Esophagus squamous epithelium (tissue), 5 donors: ENCODE measurements around the gene RPRD1A. TPM values are rescaled to one million over a fixed set of nuclear protein-coding genes. Genes with fewer than 3 reads are reported as not detected.

Experiments used
- DNase-seq: peaks from one replicate; lab custom pipeline; 2025; lab: John Stamatoyannopoulos, UW
- H3K27ac ChIP-seq, 4 donors: fragments of 200-600 bp; sonication (generic); one replicate each; pipeline ENCODE4 v1.5.1; 2016 to 2019; ENCODE audit warnings: mild to moderate bottlenecking in 1 of 4
- H3K27me3 ChIP-seq, 4 donors: fragments of 200-600 bp; sonication (generic); 1 replicate in 3 of 4; 2 replicates in 1 of 4; pipeline versions ENCODE4 v1.5.1 to v1.6.0; 2017 to 2021; ENCODE audit warnings: antibody characterized with exemption in 1 of 4
- H3K36me3 ChIP-seq, 3 donors: fragments of 200-600 bp; sonication (generic); one replicate each; pipeline ENCODE4 v1.5.1; 2016 to 2019
- H3K4me1 ChIP-seq, 3 donors: fragments of 200-600 bp; sonication (generic); one replicate each; pipeline ENCODE4 v1.5.1; 2017 to 2019
- H3K4me3 ChIP-seq, 4 donors: fragments of 200-600 bp; sonication (generic); 1 replicate in 3 of 4; 2 replicates in 1 of 4; pipeline ENCODE4 v1.5.1; 2016 to 2019; ENCODE audit warnings: mild to moderate bottlenecking in 2 of 4, moderate library complexity in 1 of 4
- H3K9me3 ChIP-seq, 3 donors: fragments of 200-600 bp; sonication (generic); one replicate each; pipeline ENCODE4 v1.5.1; 2016 to 2019
- POLR2A ChIP-seq, 4 donors: fragments of 450-650 bp; IDR thresholded peaks; one replicate each; pipeline ENCODE4 v1.6.1; 2017; ENCODE audit warnings: antibody characterized with exemption in 4 of 4, mild to moderate bottlenecking in 4 of 4, moderate library complexity in 3 of 4
- WGBS, 2 donors: methylation state at CpG; one replicate each; pipeline ENCODE4 v1.1.5; 2018; 5-methylcytosine and 5-hydroxymethylcytosine counted together
- intact Hi-C: fragments of 100-400 bp; cut with DNase I; formaldehyde crosslinking; loops from one replicate; pipeline ENCODE4 v1.15.0; 2022
- total RNA-seq, 4 donors: library from RNA; depleted of rRNA; stranded (reverse); fragments of >200 nt; gene quantifications; one replicate each; pipeline ENCODE4 v1.1.0, GENCODE V29; 2016
- TF ChIP-seq, protein P1 (sequence below), 6 experiments: fragments of 450-650 bp in 4 of 6; fragments of 200-600 bp in 2 of 6; sonication (generic) in 2 of 6; IDR thresholded peaks; one replicate each; pipeline ENCODE4 v1.5.1; 2016 to 2019; ENCODE audit warnings: antibody characterized with exemption in 6 of 6, mild to moderate bottlenecking in 4 of 6, moderate library complexity in 4 of 6
- donor health status: DM: yes; HTN: yes; CAD: no.

RPRD1A gene
- total RNA-seq, 4 donors from 2014 or later, result 30.3 to 54.1 (median 51.1) TPM

- Histone ChIP-seq H3K4me1 (peaks cover 18 to 42% (median 21%) of the 10 kb centered on the region in 3 donors), H3K36me3 (peaks cover 8 to 45% (median 15%) of the 10 kb centered on the region in 3 donors), H3K27me3 (no peaks in the 10 kb centered on the region), H3K9me3 (no peaks in the 10 kb centered on the region), H3K27ac (no peak overlapping the region), H3K4me3 (no peak overlapping the region)
- WGBS, 2 donors, result 73 to 81% methylated on average over 3 of the region's 3 CpGs
- no peak for DNase-seq
- intact Hi-C loops, result no loop called here
- TF ChIP-seq, protein P1, sequence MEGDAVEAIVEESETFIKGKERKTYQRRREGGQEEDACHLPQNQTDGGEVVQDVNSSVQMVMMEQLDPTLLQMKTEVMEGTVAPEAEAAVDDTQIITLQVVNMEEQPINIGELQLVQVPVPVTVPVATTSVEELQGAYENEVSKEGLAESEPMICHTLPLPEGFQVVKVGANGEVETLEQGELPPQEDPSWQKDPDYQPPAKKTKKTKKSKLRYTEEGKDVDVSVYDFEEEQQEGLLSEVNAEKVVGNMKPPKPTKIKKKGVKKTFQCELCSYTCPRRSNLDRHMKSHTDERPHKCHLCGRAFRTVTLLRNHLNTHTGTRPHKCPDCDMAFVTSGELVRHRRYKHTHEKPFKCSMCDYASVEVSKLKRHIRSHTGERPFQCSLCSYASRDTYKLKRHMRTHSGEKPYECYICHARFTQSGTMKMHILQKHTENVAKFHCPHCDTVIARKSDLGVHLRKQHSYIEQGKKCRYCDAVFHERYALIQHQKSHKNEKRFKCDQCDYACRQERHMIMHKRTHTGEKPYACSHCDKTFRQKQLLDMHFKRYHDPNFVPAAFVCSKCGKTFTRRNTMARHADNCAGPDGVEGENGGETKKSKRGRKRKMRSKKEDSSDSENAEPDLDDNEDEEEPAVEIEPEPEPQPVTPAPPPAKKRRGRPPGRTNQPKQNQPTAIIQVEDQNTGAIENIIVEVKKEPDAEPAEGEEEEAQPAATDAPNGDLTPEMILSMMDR (IDR thresholded peaks at IDR 0.05), result no peak
- TF ChIP-seq POLR2A (IDR thresholded peaks at IDR 0.05), result no peak
Measured at GRCh38 chr18:35974181-35974580, 93.2 kb downstream of the RPRD1A start.

DNA sequence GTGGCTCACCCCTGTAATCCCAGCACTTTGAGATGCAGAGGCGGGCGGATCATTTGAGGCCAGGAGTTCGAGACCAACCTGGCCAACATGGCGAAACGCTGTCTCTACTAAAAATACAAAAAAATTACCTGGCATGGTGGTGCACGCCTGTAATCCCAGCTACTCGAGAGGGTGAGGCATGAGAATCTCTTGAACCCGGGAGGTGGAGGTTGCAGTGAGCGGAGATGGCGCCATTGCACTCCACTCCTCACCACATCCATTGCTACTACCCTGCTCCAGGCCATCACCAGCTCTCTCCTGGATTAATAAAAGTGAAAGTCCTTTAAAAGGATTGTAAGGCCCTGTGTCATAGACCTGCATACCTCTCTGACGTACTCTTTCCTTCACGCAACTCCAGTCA is 93.7 kb downstream of the RPRD1A start:
- TF ChIP-seq, protein P1 (IDR thresholded peaks at IDR 0.05), result no peak
- TF ChIP-seq POLR2A (IDR thresholded peaks at IDR 0.05), result no peak
- WGBS, 2 donors, result 81 to 86% methylated on average over 12 of the region's 12 CpGs
- H3K27me3 ChIP-seq, result no peaks in the 10 kb centered on the region
- DNase-seq, result no peak
- H3K27ac ChIP-seq, result peak overlapping the region in 1 of 4 donors; percentile 93
- peaks cover 7 to 40% (median 15%) of the 10 kb centered on the region in 3 donors for H3K36me3 ChIP-seq
- no peaks in the 10 kb centered on the region for H3K9me3 ChIP-seq
- H3K4me1 ChIP-seq, result peaks cover 21 to 48% (median 21%) of the 10 kb centered on the region in 3 donors
- intact Hi-C loops, result no loop called here
- H3K4me3 ChIP-seq, result peak overlapping the region in 2 of 4 donors; percentile 69 to 95

DNA sequence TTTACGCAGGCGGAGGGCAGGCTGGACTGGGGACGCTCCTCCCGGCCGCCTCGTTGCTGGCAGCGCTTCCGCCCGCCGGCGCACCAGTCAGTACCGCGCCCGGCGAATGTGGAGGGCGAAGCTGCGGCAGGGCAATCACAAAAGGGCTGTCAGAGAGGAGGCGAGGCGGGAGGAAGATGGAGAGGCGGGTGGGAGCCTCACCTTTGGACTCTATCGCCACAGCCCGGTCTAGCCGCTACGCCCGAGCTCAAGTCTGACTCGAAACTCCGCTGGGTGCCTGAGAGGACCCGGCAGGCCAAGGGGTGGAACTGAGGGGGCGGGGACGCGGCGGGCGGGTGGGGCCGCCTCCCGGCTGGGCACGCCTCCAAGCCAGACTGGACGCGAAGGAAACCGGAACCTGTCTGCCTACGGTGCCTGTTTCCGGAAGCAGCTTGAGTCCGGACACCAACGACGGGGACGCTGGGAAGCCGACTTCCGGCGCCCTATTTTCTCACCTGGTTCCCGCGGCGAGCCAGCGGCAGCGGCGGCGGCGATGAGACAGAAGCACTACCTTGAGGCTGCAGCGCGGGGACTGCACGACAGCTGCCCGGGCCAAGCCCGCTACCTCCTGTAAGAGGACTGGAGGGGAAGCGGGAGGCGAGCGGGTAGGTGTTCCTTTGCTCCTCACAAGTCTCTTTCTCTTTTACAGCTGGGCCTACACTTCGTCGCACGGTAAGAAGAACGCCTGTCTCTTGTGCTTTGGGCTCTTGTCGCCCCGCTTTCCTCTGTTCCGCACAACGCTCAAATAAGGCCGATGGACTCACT is 95.0 kb downstream of the RPRD1A start, which contains the start of gene RMP24:
Gene RMP24, plus strand, starts transcription at position 483 of the 804 bp plus-strand sequence.
- intact Hi-C loops, result no loop called here
- WGBS, 2 donors, result 0% methylated on average over 18 to 34 of the region's 73 CpGs
- Histone ChIP-seq H3K4me3 (peak within 1 kb of the TSS; percentile 54 to 95 (median 72)), H3K36me3 (peaks cover 0 to 27% (median 9%) of the 10 kb centered on the region in 3 donors), H3K9me3 (peaks cover 0 to 1% (median 0%) of the 10 kb centered on the region in 3 donors), H3K4me1 (peaks cover 21 to 60% (median 29%) of the 10 kb centered on the region in 3 donors), H3K27me3 (no peaks in the 10 kb centered on the region), H3K27ac (peak within 1 kb of the TSS; percentile 86 to 98 (median 92))
- TF ChIP-seq, protein P1 (IDR thresholded peaks at IDR 0.05), result peak in 1 of 6 experiments; percentile 3
- peak in 2 of 4 donors; percentile 40 to 81 for TF ChIP-seq POLR2A (IDR thresholded peaks at IDR 0.05)
- peak; percentile 64 for DNase-seq

DNA sequence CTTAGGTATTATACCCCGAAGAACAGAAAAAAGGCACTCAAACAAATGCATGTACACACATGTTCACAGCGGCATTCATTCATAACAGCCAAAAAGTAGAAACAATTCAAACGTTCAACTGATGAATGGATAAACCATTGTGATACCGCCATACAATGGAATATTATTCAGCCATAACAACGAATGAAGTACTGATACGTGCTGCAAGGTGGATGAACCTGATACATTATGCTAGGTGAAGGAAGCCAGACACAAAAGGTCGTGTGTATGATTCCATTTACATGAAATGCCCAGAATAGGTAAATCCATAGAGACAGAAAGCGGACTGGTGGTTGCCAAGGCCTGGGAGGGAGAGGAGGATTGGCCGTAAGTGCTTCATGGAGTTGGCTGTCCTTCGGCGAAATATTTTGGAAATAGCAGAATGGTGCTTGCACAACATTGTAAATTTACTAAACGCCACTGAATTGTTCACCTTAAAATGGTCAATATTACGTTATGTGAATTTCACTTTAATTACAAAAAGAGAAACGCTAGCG is 95.6 kb downstream of the RPRD1A start:
- H3K4me1 ChIP-seq, result peaks cover 21 to 60% (median 29%) of the 10 kb centered on the region in 3 donors
- H3K27ac ChIP-seq, result peak overlapping the region; percentile 86 to 98 (median 92)
- intact Hi-C loops, result no loop called here
- H3K4me3 ChIP-seq, result peak overlapping the region; percentile 54 to 95 (median 72)
- peaks cover 0 to 7% (median 0%) of the 10 kb centered on the region in 3 donors for H3K9me3 ChIP-seq
- H3K36me3 ChIP-seq, result peaks cover 0 to 21% (median 6%) of the 10 kb centered on the region in 3 donors
- H3K27me3 ChIP-seq, result no peaks in the 10 kb centered on the region
- 13 to 19% methylated on average over 15 of the region's 15 CpGs for WGBS, 2 donors
- DNase-seq, result no peak
- TF ChIP-seq, protein P1 (IDR thresholded peaks at IDR 0.05), result no peak
- no peak for TF ChIP-seq POLR2A (IDR thresholded peaks at IDR 0.05)

DNA sequence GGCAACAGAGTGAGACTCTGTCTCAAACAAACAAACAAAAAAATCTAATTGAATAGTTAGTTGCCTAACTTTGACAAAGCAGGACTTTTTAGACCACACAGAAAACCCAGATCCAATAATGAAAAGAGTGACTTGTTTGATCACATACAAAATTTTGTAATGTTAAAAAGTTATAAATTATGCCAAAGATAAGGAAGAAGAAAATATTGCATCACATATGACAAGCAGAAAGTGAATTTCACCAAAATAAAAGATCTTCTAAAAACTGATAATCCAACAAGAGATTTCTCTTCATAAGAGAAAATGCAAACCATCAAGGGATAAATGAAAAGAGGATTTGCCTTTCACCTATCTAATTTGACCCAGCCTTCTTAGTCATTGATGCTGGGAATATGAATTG is 97.7 kb downstream of the RPRD1A start:
- Histone ChIP-seq H3K9me3 (peaks cover 0 to 7% (median 0%) of the 10 kb centered on the region in 3 donors), H3K27me3 (no peaks in the 10 kb centered on the region), H3K27ac (peak overlapping the region in 2 of 4 donors; percentile 14 to 45), H3K4me3 (no peak overlapping the region), H3K4me1 (peaks cover 21 to 59% (median 29%) of the 10 kb centered on the region in 3 donors), H3K36me3 (no peaks in the 10 kb centered on the region)
- intact Hi-C loops, result no loop called here
- DNase-seq, result no peak
- TF ChIP-seq, protein P1 (IDR thresholded peaks at IDR 0.05), result no peak
- no peak for TF ChIP-seq POLR2A (IDR thresholded peaks at IDR 0.05)
